Stimulated activated naive B cell treated with anti-CD40 and anti-IgM and Interleukin-4, amounts not matched to agents 10 μg/mL and 1 μg/mL and 100 μg/mL, for 72 hours (primary cell): ENCODE measurements around the gene KLHDC8B.

Experiments
- ATAC-seq, 2 donors: fragments of 150-1000 bp; cut with Tn5 transposase; replicated peaks; 2 replicates each; pipeline ENCODE4 v1.10.0; 2021; ENCODE audit warnings: moderate library complexity in 1 of 2
- DNase-seq: peaks from one replicate; pipeline ENCODE4 v3.0.0; 2021
- H3K27ac Mint-ChIP-seq: one replicate; pipeline ENCODE4 v1.8.0; 2022; ENCODE audit warnings: mild to moderate bottlenecking, mixed read lengths
- H3K27me3 Mint-ChIP-seq, 2 donors: one replicate each; pipeline ENCODE4 v1.8.0; 2022; ENCODE audit warnings: mixed read lengths in 2 of 2
- H3K36me3 Mint-ChIP-seq, 2 donors: one replicate each; pipeline ENCODE4 v1.8.0; 2022; ENCODE audit warnings: mixed read lengths in 2 of 2, mild to moderate bottlenecking in 1 of 2
- H3K4me1 Mint-ChIP-seq, 2 donors: one replicate each; pipeline ENCODE4 v1.8.0; 2022; ENCODE audit warnings: mixed read lengths in 2 of 2, mild to moderate bottlenecking in 1 of 2
- H3K4me3 Mint-ChIP-seq, 2 donors: one replicate each; pipeline ENCODE4 v1.8.0; 2022; ENCODE audit warnings: mild to moderate bottlenecking in 2 of 2, mixed read lengths in 2 of 2, moderate library complexity in 1 of 2
- H3K9me3 Mint-ChIP-seq, 2 donors: one replicate each; pipeline ENCODE4 v1.8.0; 2022; ENCODE audit warnings: mixed read lengths in 2 of 2, mild to moderate bottlenecking in 1 of 2

The KLHDC8B gene

GRCh38 chr3:49222002-49222401 is 50.6 kb downstream of the KLHDC8B start:
- no peak overlapping the region for H3K27ac Mint-ChIP-seq
- peaks cover 0 to 5% of the 10 kb centered on the region in 2 donors for H3K36me3 Mint-ChIP-seq
- DNase-seq = no peak
- H3K9me3 Mint-ChIP-seq = peaks cover 4 to 8% of the 10 kb centered on the region in 2 donors
- no peaks in the 10 kb centered on the region for H3K4me1 Mint-ChIP-seq
- H3K27me3 Mint-ChIP-seq = peaks cover 9 to 10% of the 10 kb centered on the region in 2 donors
- ATAC-seq = no peak
- H3K4me3 Mint-ChIP-seq = no peak overlapping the region
